ENCODE data around the gene FAM124A.
"Not testable (repeated sequence)": the region's sequence is repeated elsewhere in the genome, so short reads cannot be mapped to it uniquely, and the experiment has no call there.

FAM124A gene

DNA sequence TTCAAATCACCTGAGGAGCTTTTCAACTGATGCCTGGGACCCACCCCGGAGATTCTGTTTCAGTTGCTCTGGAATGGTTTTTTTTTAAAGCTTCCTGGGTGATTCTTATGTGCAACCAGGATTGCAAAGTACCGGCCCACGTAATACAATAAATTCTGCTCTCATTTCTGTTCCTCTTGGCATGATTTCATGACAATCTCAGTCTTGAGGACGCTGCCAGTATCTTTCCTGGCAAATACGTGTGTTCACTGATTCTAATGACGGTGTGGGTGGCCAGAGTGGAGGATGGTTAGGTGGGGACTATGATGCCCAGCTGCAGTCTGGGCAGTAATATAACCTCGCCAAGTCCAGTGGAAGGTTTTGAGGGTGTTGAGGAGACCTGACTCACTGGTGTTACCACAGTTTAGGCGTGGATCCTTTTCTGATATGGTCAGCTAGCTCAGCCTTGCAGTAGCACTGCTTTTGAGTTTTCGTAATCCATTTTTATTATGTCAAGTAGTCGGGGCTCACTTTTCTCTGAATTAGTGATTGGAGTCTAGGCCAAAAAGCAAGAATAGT is 49.4 kb downstream of the FAM124A start:
- DNase-seq: no peak

DNA sequence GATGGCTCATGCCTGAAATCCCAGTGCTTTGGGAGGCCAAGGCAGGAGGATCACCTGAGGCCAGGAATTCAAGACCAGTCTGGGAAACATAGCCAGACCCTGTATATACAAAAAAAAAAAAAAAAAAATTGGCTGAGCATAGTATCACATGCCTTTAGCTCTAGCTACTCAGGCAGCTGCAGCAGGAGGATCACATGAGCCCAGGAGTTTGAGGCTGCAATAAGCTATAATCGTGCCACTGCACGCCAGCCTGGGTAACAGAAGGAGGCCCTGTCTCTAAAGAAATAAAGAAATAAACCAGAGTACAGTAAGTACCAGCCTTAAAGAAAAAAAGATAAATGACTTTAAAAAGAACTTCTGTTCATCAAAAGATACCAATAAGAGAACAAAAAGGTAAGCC is 52.9 kb downstream of the FAM124A start:
- no peak for DNase-seq

DNA sequence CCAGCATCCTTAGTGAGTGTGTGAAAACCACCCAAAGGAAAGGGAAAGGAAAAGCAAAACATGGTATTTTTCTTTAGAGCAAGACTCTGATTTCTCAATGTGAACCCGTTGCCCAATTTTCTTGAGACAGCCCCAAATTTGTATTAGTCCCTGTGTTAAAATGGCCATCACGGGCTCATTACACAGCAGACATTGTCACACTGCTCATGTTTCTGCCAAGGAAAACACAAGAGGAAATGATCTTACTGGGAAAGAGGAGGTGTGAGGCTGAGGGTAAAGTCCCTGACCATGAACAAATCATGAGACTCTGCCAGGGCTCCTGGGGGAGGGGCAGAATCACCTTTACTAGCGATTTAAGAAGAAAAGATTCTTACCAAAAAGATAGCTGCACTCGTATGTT is 54.4 kb downstream of the FAM124A start:
- no peak for DNase-seq

GRCh38 chr13:51277928-51278327 is 55.7 kb downstream of the FAM124A start:
- no peak for DNase-seq

DNA sequence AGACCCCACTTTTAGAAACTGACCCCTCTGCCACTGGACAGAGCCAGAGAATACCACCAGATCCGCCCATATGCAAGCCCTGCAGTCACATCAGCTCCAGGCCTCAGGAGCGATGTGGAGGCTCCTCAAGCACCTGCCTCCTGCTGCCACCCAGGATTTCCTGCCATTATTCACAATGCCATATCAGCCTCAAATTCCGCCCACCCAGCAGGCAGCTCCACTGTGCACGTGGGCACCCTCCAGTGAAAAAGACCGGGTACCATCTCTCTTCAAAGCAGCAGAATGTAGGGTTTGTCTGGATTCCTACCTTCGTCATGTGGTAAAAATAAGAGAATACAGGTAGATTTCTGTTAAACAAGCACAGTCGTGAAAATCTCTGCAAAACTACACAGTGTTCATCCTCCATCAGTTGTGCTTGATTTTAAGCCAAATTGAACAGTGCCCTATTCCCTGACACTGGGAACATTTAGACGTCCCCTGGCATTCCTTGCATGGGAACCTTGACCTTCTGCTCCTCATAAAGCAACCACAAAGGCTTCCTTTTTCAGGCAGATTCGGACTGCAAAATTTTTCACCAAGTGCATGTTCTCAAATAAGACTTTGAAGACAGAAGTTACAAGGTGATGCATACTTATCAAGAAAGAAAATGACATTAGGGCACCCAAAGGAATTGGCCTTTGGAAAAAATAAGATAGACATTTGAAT is 56.4 kb downstream of the FAM124A start:
- no peak for DNase-seq

GRCh38 chr13:51280379-51280940 is 58.3 kb downstream of the FAM124A start:
- DNase-seq: peak; percentile 51

DNA sequence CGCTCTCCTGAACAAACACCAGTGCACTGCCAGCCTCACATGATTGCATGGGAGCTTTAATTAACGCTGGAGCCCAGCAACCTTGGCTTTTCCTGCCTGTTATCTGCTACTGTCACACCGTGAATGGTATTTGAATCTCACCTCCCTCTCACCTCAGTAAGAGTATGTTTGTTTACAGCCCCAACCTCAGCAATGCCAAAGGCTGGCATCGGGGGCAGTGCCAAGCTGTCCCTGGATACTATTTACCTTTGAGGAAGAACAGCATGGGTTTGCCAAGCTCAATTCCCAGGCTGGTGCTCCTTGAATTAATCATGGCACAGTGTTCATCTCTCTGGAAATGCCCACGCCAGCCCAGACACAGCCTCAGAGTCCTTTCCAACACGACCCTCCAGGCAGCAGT is 60.1 kb downstream of the FAM124A start:
- no peak for DNase-seq

GRCh38 chr13:51282923-51283322 is 60.7 kb downstream of the FAM124A start:
- not testable (repeated sequence) for DNase-seq

DNA sequence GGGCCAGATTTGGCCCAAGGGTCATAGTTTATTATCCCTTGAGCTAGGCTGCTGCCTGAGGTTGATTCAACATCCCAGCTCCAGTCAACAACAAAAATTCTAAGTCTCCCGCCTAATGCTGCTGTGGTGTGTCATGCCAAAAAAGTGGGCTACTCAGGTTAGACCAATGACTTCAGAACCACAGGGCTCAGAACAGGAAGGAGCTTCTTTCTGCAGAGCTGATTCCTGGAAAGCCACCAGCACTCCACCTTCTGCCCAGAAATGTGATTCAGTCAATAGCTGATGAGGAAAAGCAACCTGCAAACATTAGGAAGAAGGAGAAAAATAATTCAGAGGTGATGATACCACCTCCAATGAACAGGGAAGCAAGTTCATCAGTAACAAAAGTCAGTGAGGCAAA is 61.2 kb downstream of the FAM124A start:
- no peak for DNase-seq

DNA sequence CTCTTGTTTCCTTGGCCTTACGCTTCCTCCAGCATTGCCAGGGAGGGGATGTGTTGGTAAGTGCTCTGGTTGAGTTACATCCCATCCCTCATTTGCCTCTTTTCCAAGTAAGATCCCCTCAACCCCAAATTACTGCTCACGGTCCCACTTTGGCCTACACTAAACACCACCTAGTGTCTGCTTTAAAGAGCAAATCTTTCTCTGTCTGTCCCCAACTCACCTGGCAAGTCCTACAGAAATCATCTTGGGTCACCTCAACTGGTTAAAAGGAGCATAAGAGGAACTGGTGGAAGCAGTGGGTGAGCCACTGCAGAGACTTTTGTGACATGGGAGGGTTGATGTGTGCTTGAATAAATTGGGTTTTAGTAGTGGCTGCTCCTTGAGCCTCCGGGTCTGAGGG is 62.1 kb downstream of the FAM124A start:
- no peak for DNase-seq

DNA sequence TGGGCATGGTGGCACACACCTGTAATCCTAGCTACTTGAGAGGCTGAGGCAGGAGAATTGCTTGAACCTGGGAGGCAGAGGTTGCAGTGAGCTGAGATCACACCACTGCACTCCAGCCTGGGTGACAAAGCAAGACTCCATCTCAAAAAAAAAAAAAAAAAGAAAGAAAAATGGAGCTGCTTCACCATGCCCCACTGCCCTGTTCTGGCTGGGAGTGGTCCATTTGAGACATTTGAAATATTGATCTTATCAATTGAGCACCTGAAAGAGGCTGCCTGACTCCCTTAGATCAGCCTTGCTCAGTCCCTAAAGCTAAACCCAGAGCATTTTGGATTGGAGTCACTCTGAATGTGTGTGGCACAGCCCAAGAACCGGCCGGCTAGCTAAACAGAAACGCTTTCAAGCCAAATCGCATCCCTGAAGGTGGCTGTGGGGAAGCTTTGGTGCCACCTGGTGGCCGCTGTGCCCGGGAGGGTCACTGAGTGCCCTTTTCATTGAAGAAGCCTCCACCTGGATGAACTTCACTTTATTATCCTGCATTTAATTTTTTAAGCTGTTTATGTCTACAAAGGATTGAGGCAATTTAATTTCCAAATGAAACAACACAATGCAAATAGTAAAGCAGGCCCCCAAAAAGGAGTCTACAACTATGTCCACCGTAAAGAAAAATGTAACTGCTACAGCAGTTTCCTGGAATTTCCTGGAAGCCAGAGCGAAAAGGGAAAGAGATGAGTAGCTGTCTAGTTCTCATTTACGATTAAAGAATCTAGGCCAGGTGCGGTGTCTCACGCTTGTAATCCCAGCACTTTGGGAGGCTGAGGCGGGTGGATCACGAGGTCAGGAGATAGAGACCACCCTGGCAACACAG is 64.2 kb downstream of the FAM124A start:
- peak; percentile 85 for DNase-seq

DNA sequence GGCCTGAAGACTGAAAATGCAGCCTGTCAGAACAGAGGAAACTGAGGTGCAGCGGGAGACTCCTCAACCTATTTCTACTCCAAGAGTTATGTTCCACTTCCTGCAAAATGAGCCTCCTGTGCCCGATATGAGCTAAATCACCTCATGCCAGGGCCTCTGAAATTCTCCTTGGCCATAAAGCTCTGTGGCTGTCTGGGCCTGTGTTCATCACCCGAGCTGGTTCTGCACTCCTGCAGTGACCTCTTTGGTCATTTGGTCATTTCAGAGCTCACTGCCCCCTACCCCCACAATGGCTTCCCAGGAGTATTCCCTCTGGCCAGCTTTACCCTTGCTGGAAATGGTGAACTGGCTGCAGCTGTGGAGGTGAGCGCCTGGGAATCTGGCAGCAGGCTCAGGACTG is 65.6 kb downstream of the FAM124A start:
- DNase-seq: no peak

GRCh38 chr13:51288254-51288653 is 66.1 kb downstream of the FAM124A start:
- DNase-seq: not testable (repeated sequence)

DNA sequence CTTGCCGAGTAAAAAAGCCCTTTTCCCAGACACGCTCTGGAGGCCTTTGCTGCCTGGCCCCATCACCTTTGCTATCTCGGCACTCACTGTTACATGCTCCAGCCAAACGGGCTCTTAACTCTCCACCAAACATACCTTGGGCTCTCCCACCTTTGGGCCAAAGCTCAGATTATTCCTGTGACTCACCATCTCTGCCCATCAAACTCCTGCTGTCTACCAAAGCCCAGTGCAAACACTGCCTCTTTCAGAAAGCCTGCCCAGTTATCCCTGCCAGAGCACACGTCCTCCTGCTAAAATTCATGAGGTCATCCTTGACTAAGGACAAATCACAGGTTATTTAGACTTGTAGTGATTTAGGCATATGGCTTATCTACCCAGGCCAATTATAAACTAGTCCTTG is 69.1 kb downstream of the FAM124A start:
- DNase-seq: no peak

- no peak for DNase-seq
Observed at GRCh38 chr13:51292000-51292565, 69.9 kb downstream of the FAM124A start.

GRCh38 chr13:51297556-51297955 is 75.4 kb downstream of the FAM124A start:
- no peak for DNase-seq

- DNase-seq: no peak
Observed at GRCh38 chr13:51298812-51299211, 76.6 kb downstream of the FAM124A start.

GRCh38 chr13:51303063-51303552 is 80.9 kb downstream of the FAM124A start:
- no peak for DNase-seq

DNA sequence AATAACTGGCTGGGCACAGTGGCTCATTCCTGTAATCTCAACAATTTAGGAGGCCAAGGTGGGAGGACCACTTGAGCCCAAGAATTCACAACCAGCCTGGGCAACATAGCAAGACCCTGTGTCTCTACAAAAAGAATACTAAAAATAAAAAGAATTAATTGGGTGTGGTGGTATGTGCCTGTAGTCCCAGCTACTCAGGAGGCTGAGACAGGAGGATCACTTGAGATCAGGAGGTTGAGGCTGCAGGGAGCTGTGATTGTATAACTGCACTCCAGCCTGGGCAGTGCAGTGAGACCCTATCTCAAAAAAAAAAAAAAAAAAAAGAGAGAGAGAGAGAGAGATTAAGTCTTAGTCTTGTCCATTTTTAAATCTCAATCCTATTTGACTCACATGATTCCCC is 81.7 kb downstream of the FAM124A start:
- no peak for DNase-seq

GRCh38 chr13:51305271-51305967 is 83.2 kb downstream of the FAM124A start:
- no peak for DNase-seq

DNA sequence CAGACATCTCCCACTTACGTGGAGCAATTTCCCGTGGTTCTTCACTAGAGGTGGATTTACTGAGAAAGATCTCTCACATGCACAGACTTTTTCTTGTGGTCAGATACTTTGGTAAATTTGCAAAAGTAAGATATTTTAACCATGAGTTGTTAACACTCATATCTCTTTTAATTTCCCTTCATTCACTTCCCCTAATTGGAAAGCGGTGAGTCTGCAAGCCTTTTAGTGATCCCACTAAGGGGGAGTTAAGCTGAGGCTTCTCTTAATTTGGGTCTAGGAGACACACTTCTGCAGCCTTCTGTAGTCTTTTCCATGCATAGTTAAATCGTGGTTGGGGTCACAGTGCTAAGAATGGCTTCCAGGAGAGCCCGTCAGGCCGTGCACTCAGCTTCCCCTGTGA is 86.6 kb downstream of the FAM124A start:
- DNase-seq: no peak

DNA sequence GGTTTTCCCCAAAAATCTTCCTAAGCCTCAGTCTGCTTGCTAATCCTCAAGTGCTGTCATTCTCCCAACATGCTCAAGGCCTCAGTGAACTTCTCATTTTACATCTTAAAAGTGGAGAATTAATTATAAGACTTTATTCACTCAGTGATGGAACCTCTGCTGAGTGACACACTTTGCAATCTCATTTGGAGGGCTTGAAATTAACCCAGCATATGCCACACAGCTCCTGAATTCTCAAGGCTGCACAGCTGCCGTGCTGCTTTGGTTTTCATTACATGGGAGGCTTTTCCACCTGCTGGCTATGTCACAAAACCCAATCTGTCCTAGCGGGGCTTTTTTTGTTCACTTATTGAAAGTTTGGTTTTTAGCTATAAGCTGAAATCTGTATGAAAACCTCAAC is 89.0 kb downstream of the FAM124A start:
- DNase-seq: no peak
